WTC11 (cell line): ENCODE measurements around the gene NUP50.

Experiments used
- ATF3 ChIP-seq: sonication (generic); formaldehyde crosslinking; conservative IDR thresholded peaks from 2 replicates; pipeline ENCODE4 v1.8.1; 2022; ENCODE audit warnings: mild to moderate bottlenecking, missing genetic modification reagents
- CTCF ChIP-seq: fragments of 200-600 bp; IDR thresholded peaks from 2 replicates; pipeline ENCODE4 v1.8.0; 2022; ENCODE audit warnings: antibody characterized with exemption

GRCh38 chr22:45164270-45165088 lies 754 bp downstream of the NUP50 start:
- TF ChIP-seq CTCF (no peak), ATF3 (CRISPR knock-in tag) (no peak)
